Measurements from ENCODE around the gene TMEM138. TPM values are rescaled to one million over a fixed set of nuclear protein-coding genes. Genes with fewer than 3 reads are reported as not detected.

The TMEM138 gene
- total RNA-seq, 1 donor from 2014 or later: 23.3 TPM

GRCh38 chr11:61404641-61405040, 42.5 kb downstream of the TMEM138 start:
- no peak for DNase-seq
- Mint-ChIP-seq H3K4me1 (ENCODE audit: low read depth, unreplicated experiment) (peaks cover 3% of the 10 kb centered on the region), H3K27me3 (ENCODE audit: unreplicated experiment) (no peaks in the 10 kb centered on the region), H3K9me3 (ENCODE audit: unreplicated experiment) (peaks cover 1% of the 10 kb centered on the region), H3K36me3 (ENCODE audit: unreplicated experiment) (no peaks in the 10 kb centered on the region), H3K27ac (ENCODE audit: unreplicated experiment) (no peak overlapping the region), H3K4me3 (ENCODE audit: unreplicated experiment) (no peak overlapping the region)
- TF ChIP-seq CTCF (IDR thresholded peaks at IDR 0.05; ENCODE audit: partially characterized antibody, unreplicated experiment): no peak

GRCh38 chr11:61406067-61406466, 43.9 kb downstream of the TMEM138 start:
- H3K36me3 Mint-ChIP-seq (ENCODE audit: unreplicated experiment): no peaks in the 10 kb centered on the region
- no peak overlapping the region for H3K4me3 Mint-ChIP-seq (ENCODE audit: unreplicated experiment)
- TF ChIP-seq CTCF (IDR thresholded peaks at IDR 0.05; ENCODE audit: partially characterized antibody, unreplicated experiment): no peak
- DNase-seq: no peak
- H3K27ac Mint-ChIP-seq (ENCODE audit: unreplicated experiment): no peak overlapping the region
- no peaks in the 10 kb centered on the region for H3K27me3 Mint-ChIP-seq (ENCODE audit: unreplicated experiment)
- no peaks in the 10 kb centered on the region for H3K9me3 Mint-ChIP-seq (ENCODE audit: unreplicated experiment)
- H3K4me1 Mint-ChIP-seq (ENCODE audit: low read depth, unreplicated experiment): no peaks in the 10 kb centered on the region

GRCh38 chr11:61406991-61407728, 45.0 kb downstream of the TMEM138 start:
- Mint-ChIP-seq H3K9me3 (ENCODE audit: unreplicated experiment) (no peaks in the 10 kb centered on the region), H3K27ac (ENCODE audit: unreplicated experiment) (no peak overlapping the region)

GRCh38 chr11:61411589-61411988, 49.4 kb downstream of the TMEM138 start:
- Mint-ChIP-seq H3K9me3 (ENCODE audit: unreplicated experiment) (no peaks in the 10 kb centered on the region), H3K4me3 (ENCODE audit: unreplicated experiment) (no peak overlapping the region), H3K27ac (ENCODE audit: unreplicated experiment) (no peak overlapping the region), H3K4me1 (ENCODE audit: low read depth, unreplicated experiment) (no peaks in the 10 kb centered on the region), H3K27me3 (ENCODE audit: unreplicated experiment) (no peaks in the 10 kb centered on the region), H3K36me3 (ENCODE audit: unreplicated experiment) (no peaks in the 10 kb centered on the region)
- DNase-seq: no peak
- no peak for TF ChIP-seq CTCF (IDR thresholded peaks at IDR 0.05; ENCODE audit: partially characterized antibody, unreplicated experiment)

More at GRCh38 chr11:61406991-61407728, 45.0 kb downstream of the TMEM138 start:
- no peak for TF ChIP-seq CTCF (IDR thresholded peaks at IDR 0.05; ENCODE audit: partially characterized antibody, unreplicated experiment)
- DNase-seq: no peak
- Mint-ChIP-seq H3K4me1 (ENCODE audit: low read depth, unreplicated experiment) (no peaks in the 10 kb centered on the region), H3K4me3 (ENCODE audit: unreplicated experiment) (no peak overlapping the region), H3K36me3 (ENCODE audit: unreplicated experiment) (no peaks in the 10 kb centered on the region), H3K27me3 (ENCODE audit: unreplicated experiment) (no peaks in the 10 kb centered on the region)

GRCh38 chr11:61413496-61413895, 51.3 kb downstream of the TMEM138 start:
- no peaks in the 10 kb centered on the region for H3K27me3 Mint-ChIP-seq (ENCODE audit: unreplicated experiment)
- TF ChIP-seq CTCF (IDR thresholded peaks at IDR 0.05; ENCODE audit: partially characterized antibody, unreplicated experiment): no peak
- H3K4me1 Mint-ChIP-seq (ENCODE audit: low read depth, unreplicated experiment): no peaks in the 10 kb centered on the region
- no peaks in the 10 kb centered on the region for H3K9me3 Mint-ChIP-seq (ENCODE audit: unreplicated experiment)
- no peak for DNase-seq
- H3K27ac Mint-ChIP-seq (ENCODE audit: unreplicated experiment): no peak overlapping the region
- no peak overlapping the region for H3K4me3 Mint-ChIP-seq (ENCODE audit: unreplicated experiment)
- no peaks in the 10 kb centered on the region for H3K36me3 Mint-ChIP-seq (ENCODE audit: unreplicated experiment)

Measured in glutamatergic neuron (in vitro differentiated cells).